Psoas muscle (tissue), 8 donors: ENCODE results near the gene NANOS1. TPM values are rescaled to one million over a fixed set of nuclear protein-coding genes. Genes with fewer than 3 reads are reported as not detected.

ENCODE experiments used
- ATAC-seq, 4 donors: fragments of 200-7000 bp; cut with Tn5 transposase; one replicate each; pipeline ENCODE4 v1.9.1; 2020; ENCODE audit warnings: moderate library complexity in 3 of 4, mild to moderate bottlenecking in 2 of 4
- DNase-seq, 2 donors: peaks; one replicate each; pipeline ENCODE4 v3.0.0-alpha.2; 2020
- H3K27ac ChIP-seq: fragments of 200-600 bp; one replicate; pipeline ENCODE4 v1.8.0; 2022
- H3K27me3 ChIP-seq, 3 donors: fragments of 200-600 bp in 1 of 3; one replicate each; pipeline versions ENCODE4 v1.6.1 to v1.8.0; 2013 to 2022; ENCODE audit warnings: low read length in 2 of 3, mild to moderate bottlenecking in 2 of 3, moderate library complexity in 1 of 3; ENCODE audit not compliant: insufficient read depth in 3 of 3
- H3K36me3 ChIP-seq, 2 donors: fragments of 200-600 bp in 1 of 2; one replicate each; pipeline versions ENCODE4 v1.6.1 to v1.8.0; 2013 to 2022; ENCODE audit warnings: low read depth in 1 of 2, mild to moderate bottlenecking in 1 of 2, moderate library complexity in 1 of 2; ENCODE audit not compliant: insufficient read depth in 1 of 2
- H3K4me1 ChIP-seq: fragments of 200-600 bp; one replicate; pipeline ENCODE4 v1.8.0; 2022
- H3K4me3 ChIP-seq: fragments of 200-600 bp; one replicate; pipeline ENCODE4 v1.8.0; 2022; ENCODE audit warnings: mild to moderate bottlenecking
- H3K9me3 ChIP-seq: fragments of 200-600 bp; one replicate; pipeline ENCODE4 v1.8.0; 2022
- WGBS, 3 donors: extraction: QIAGEN DNeasy Blood & Tissue Kit; methylation state at CpG; one replicate each; pipeline versions ENCODE4 v1.1.6 to v1.1.7; 2013; 5-methylcytosine and 5-hydroxymethylcytosine counted together
- intact Hi-C, 2 donors: fragments of 100-400 bp; cut with DNase I; formaldehyde crosslinking; loops; one replicate each; pipeline versions ENCODE4 v1.11.0 to v1.14.2; 2022
- polyA plus RNA-seq, 3 donors: library from polyadenylated mRNA; stranded (reverse); fragments of 200-250 nt; gene quantifications; one replicate each; pipeline ENCODE4 v1.2.3, GENCODE V29; 2013
- total RNA-seq, 4 donors: library from RNA; stranded (reverse); fragmentation: NEBNext Ultra II Directional in 2 of 4; extraction: Animal tissue kit (Norgen Biotek cat#: 25700) in 2 of 4; gene quantifications; one replicate each; pipeline versions ENCODE4 v1.2.1 to v1.2.4, GENCODE V29; 2021 to 2023
- TF ChIP-seq, protein P1 (sequence below): fragments of 200-600 bp; IDR thresholded peaks from one replicate; pipeline ENCODE4 v1.8.0; 2022; ENCODE audit warnings: antibody characterized with exemption
- donor health status: healthy with polysubstance abuse.
- donor health status: DM: no; HTN: no; CAD: no; lungs with moderate emphysema.
- donor health status: Bipolar disorder and iron deficiency.
- donor health status: healthy.
- donor health status: DM: yes; HTN: yes; CAD: no.
- donor health status: DM: no; HTN: no; CAD: no.
- donor health status: DM: no; HTN: no; CAD: no.
- donor health status: DM: yes; HTN: yes; CAD: no.

The NANOS1 gene
- total and polyA plus RNA-seq, 7 donors: 1.4 to 59.4 (median 19.3) TPM

DNA sequence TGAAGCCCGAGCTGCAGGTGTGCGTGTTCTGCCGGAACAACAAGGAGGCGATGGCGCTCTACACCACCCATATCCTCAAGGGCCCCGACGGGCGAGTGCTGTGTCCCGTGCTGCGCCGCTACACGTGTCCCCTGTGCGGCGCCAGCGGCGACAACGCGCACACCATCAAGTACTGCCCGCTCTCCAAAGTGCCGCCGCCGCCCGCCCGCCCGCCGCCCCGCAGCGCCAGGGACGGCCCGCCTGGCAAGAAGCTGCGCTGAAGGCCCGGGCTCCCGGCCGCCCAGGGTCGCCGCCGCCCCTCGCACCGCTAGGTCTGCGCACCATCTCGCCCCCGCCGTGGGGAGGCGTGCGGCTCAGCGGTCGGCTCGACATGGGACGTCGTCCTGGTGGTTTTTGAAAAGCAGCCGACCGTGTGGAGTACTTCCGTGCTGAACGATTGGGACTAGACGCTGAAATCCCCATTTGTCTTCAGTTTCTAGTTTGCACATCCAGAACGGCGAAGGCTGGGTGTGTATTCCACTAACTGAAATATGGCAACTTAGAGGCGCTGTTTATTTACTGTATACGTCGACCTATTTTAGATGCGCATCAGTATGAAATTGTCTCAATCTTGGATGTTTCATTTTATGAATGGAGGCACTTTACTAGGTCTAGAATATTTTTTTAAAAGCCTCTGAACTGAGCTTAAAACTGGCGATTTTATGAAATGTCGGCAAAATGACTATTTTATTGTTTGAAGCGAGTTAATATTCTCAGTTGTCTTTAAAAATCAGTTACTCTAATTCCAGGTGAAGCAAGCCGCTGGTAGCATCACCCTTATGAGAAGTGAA is 1.1 kb downstream of the NANOS1 start:
- Histone ChIP-seq H3K36me3 (peaks cover 0 to 29% of the 10 kb centered on the region in 2 donors), H3K9me3 (no peaks in the 10 kb centered on the region), H3K27me3 (no peaks in the 10 kb centered on the region), H3K27ac (peak overlapping the region; percentile 90), H3K4me1 (peaks cover 19% of the 10 kb centered on the region), H3K4me3 (peak overlapping the region; percentile 74)
- ATAC-seq (peak; percentile 29 to 51 (median 46)), DNase-seq (peak; percentile 59 to 80)
- 5 to 11% (median 9%) methylated on average over 48 to 65 of the region's 65 CpGs for WGBS, 3 donors
- TF ChIP-seq, protein P1, sequence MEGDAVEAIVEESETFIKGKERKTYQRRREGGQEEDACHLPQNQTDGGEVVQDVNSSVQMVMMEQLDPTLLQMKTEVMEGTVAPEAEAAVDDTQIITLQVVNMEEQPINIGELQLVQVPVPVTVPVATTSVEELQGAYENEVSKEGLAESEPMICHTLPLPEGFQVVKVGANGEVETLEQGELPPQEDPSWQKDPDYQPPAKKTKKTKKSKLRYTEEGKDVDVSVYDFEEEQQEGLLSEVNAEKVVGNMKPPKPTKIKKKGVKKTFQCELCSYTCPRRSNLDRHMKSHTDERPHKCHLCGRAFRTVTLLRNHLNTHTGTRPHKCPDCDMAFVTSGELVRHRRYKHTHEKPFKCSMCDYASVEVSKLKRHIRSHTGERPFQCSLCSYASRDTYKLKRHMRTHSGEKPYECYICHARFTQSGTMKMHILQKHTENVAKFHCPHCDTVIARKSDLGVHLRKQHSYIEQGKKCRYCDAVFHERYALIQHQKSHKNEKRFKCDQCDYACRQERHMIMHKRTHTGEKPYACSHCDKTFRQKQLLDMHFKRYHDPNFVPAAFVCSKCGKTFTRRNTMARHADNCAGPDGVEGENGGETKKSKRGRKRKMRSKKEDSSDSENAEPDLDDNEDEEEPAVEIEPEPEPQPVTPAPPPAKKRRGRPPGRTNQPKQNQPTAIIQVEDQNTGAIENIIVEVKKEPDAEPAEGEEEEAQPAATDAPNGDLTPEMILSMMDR: no peak
- intact Hi-C loops: loop anchor here (5.0 kb wide), 2 partner anchors 37 to 47 kb away; no protein-coding TSS in a partner anchor

DNA sequence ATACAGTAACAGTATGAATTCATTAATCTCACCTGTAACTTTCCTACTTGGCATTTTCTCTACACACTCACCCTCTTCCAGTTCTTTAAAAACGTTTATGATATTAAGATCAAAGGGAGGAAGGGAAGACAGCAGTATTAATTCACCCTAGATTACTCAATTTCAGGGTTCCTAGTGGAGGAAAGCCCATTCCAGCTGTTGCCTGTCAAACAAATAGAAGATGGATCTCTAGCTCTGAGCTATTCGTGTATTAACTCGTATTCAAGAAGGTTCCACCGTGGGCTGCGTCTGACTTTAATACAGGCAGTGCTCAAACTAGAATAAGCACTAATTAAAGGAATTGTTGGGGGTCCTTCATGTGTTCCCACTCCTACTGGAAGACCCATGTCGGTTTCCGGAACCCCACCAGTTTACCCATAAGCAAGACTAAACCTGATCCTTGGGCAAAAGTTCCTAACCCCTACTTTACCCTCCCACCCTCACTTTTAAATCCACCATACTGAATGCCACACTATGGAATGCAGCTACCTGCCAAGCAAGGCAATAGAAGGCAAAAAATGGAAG is 2.1 kb downstream of the NANOS1 start:
- Histone ChIP-seq H3K27me3 (no peaks in the 10 kb centered on the region), H3K4me1 (peaks cover 13% of the 10 kb centered on the region), H3K36me3 (peaks cover 0 to 39% of the 10 kb centered on the region in 2 donors), H3K9me3 (no peaks in the 10 kb centered on the region), H3K4me3 (peak overlapping the region; percentile 74), H3K27ac (peak overlapping the region; percentile 90)
- intact Hi-C loops: loop anchor here (5.0 kb wide), 2 partner anchors 36 to 46 kb away; no protein-coding TSS in a partner anchor
- ATAC-seq (peak in 1 of 4 donors; percentile 18), DNase-seq (no peak)
- TF ChIP-seq, protein P1: no peak
- 36 to 67% (median 39%) methylated on average over 7 of the region's 7 CpGs for WGBS, 3 donors

DNA sequence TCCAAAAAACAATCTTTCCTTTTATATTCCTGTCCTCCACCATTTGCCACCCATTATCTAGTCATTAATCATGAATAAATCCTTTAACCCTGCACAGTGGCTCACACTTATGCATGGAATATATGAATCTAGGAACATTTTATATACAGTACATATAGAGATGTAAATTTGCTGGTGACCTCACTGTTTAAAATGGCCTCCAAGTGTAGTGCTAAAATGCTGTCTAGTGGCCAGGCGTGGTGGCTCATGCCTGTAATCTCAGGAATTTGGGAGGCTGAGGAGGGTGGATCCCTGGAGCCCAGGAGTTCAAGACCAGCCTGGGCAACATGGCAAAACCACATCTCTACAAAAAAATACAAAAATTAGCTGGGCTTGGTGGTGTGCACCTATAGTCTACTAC is 9.6 kb downstream of the NANOS1 start:
- intact Hi-C loops: no loop called here
- WGBS, 3 donors: 70 to 92% (median 81%) methylated on average over 1 of the region's 1 CpG

DNA sequence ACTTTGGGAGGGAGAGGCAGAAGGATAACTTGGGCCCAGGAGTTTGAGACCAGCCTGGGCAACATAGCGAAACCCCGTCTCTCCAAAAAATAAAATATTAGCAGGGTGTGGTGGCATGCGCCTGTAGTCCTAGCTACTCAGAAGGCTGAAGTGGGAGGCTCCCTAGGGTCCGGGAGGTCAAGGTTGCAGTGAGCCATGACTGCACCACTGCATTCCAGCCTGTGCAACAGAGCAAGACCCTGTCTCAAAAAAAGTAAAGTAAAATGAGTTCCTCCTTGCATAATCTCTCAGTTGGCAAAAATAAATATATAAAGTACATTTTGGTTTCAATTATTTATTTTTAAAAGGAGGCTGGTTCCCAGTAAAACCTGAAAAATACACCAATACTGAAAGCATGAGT is 11.8 kb downstream of the NANOS1 start:
- intact Hi-C loops: loop anchor here in 1 of 2 donors (10.0 kb wide), 1 partner anchor 883 kb away; no protein-coding TSS in a partner anchor
- no peaks in the 10 kb centered on the region for H3K4me1 ChIP-seq
- ATAC-seq (no peak), DNase-seq (no peak)
- H3K27me3 ChIP-seq: no peaks in the 10 kb centered on the region
- TF ChIP-seq, protein P1: no peak
- WGBS, 3 donors: 84 to 93% (median 89%) methylated on average over 4 of the region's 4 CpGs
- peaks cover 21 to 100% of the 10 kb centered on the region in 2 donors for H3K36me3 ChIP-seq
- no peak overlapping the region for H3K27ac ChIP-seq
- H3K4me3 ChIP-seq: no peak overlapping the region
- no peaks in the 10 kb centered on the region for H3K9me3 ChIP-seq

More for the DNA sequence above, 9.6 kb downstream of the NANOS1 start:
- H3K4me1 ChIP-seq: no peaks in the 10 kb centered on the region
- no peak for DNase-seq
- no peaks in the 10 kb centered on the region for H3K27me3 ChIP-seq
- H3K27ac ChIP-seq: no peak overlapping the region
- peak in 1 of 4 donors; percentile 25 for ATAC-seq
- H3K4me3 ChIP-seq: no peak overlapping the region
- peaks cover 19 to 100% of the 10 kb centered on the region in 2 donors for H3K36me3 ChIP-seq
- TF ChIP-seq, protein P1: no peak
- H3K9me3 ChIP-seq: no peaks in the 10 kb centered on the region
